Gastrocnemius medialis (tissue), 4 donors: ENCODE measurements around the gene NRF1.

Source experiments
- POLR2A ChIP-seq, 2 donors: fragments of 450-650 bp; IDR thresholded peaks; one replicate each; pipeline ENCODE4 v1.6.1; 2017; ENCODE audit warnings: antibody characterized with exemption in 2 of 2, mild to moderate bottlenecking in 2 of 2, moderate library complexity in 2 of 2
- TF ChIP-seq, protein P1 (sequence below), 5 experiments: fragments of 450-650 bp in 3 of 5; fragments of 200-600 bp in 2 of 5; sonication (generic) in 2 of 5; IDR thresholded peaks in 4 of 5; conservative IDR thresholded peaks in 1 of 5; 1 replicate in 4 of 5; 2 replicates in 1 of 5; pipeline ENCODE4 v1.5.1; 2016 to 2019; ENCODE audit warnings: antibody characterized with exemption in 5 of 5, mild to moderate bottlenecking in 3 of 5, moderate library complexity in 3 of 5

DNA sequence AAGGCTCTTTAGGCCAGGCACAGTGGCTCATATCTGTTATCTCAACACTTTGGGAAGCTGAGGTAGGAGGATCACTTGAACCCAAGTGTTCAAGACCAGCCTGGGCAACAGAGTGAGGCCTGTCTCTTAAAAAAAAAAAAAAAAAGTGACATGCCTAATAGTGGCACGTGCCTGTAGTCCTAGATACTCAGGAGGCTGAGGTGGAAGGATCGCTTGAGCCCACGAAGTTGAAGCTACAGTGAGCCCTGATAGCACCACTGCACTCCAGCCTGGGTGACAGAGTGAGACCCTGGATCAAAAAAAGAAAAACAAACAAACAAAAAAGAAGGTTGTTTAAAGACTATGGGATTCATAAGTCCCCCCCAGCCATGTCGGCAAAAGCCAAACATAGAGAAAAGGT, 42.2 kb upstream of the NRF1 start:
- TF ChIP-seq, protein P1, sequence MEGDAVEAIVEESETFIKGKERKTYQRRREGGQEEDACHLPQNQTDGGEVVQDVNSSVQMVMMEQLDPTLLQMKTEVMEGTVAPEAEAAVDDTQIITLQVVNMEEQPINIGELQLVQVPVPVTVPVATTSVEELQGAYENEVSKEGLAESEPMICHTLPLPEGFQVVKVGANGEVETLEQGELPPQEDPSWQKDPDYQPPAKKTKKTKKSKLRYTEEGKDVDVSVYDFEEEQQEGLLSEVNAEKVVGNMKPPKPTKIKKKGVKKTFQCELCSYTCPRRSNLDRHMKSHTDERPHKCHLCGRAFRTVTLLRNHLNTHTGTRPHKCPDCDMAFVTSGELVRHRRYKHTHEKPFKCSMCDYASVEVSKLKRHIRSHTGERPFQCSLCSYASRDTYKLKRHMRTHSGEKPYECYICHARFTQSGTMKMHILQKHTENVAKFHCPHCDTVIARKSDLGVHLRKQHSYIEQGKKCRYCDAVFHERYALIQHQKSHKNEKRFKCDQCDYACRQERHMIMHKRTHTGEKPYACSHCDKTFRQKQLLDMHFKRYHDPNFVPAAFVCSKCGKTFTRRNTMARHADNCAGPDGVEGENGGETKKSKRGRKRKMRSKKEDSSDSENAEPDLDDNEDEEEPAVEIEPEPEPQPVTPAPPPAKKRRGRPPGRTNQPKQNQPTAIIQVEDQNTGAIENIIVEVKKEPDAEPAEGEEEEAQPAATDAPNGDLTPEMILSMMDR (IDR thresholded peaks at IDR 0.05 in 4 of 5, conservative IDR thresholded peaks at IDR 0.05 in 1 of 5): no peak
- TF ChIP-seq POLR2A (IDR thresholded peaks at IDR 0.05): no peak
